ENCODE results near the gene PHETA1.

DNA sequence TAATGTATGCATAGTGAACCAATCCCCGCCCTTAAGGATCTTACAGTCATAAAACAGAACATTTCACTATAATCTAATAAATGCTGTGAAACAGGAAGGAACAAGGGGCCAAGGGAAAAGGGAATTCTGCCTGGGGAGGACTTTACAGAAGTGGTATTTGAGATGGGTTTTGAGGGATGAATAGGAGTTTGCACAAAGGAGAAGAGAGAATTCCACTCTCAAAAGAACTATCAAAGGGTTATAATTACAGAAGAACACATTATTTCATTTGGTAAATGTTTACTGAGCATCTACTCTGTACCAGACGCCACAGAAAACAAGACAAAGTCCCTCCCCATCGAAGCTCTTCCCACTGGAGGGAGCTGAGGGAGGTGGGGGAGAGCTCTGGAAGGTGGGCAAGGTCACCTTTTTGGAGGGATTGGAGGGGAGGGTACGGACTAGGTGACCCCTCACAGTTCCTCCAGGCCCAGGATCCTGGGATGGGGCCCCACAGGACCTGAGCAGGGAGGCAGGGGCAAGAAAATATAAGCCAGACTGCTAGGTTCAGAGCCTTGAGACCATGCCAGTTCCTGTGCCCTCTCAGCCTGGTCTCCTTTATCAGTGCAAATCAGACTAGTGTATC is 24.5 kb downstream of the PHETA1 start:
- TF ChIP-seq, protein P1, sequence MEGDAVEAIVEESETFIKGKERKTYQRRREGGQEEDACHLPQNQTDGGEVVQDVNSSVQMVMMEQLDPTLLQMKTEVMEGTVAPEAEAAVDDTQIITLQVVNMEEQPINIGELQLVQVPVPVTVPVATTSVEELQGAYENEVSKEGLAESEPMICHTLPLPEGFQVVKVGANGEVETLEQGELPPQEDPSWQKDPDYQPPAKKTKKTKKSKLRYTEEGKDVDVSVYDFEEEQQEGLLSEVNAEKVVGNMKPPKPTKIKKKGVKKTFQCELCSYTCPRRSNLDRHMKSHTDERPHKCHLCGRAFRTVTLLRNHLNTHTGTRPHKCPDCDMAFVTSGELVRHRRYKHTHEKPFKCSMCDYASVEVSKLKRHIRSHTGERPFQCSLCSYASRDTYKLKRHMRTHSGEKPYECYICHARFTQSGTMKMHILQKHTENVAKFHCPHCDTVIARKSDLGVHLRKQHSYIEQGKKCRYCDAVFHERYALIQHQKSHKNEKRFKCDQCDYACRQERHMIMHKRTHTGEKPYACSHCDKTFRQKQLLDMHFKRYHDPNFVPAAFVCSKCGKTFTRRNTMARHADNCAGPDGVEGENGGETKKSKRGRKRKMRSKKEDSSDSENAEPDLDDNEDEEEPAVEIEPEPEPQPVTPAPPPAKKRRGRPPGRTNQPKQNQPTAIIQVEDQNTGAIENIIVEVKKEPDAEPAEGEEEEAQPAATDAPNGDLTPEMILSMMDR (IDR thresholded peaks at IDR 0.05; ENCODE audit: insufficient read depth, low read depth, low read length): no peak
- no peak for TF ChIP-seq EZH2 (IDR thresholded peaks at IDR 0.05; ENCODE audit: insufficient read depth, low read length)
